ENCODE results near the gene DPF1.

DNA sequence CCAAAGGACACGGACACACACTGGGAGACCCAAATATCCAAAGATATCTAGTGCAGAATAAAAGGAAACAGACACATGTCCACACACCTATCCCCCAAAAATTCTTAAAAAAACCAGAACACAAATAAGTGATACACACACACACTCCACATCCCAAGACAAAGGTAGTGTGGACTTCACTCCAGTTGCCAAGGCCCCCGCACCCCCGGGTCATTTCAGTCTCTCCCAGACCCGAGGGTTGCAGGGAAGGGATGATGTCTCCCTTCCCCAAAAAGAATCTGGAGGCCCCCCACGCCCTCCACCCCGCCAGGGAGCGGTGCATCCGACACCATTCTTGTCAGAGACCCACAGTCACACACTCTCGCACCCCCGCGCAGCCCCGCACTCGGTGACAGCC lies 407 bp downstream of the DPF1 start:
- TF ChIP-seq, protein P1, sequence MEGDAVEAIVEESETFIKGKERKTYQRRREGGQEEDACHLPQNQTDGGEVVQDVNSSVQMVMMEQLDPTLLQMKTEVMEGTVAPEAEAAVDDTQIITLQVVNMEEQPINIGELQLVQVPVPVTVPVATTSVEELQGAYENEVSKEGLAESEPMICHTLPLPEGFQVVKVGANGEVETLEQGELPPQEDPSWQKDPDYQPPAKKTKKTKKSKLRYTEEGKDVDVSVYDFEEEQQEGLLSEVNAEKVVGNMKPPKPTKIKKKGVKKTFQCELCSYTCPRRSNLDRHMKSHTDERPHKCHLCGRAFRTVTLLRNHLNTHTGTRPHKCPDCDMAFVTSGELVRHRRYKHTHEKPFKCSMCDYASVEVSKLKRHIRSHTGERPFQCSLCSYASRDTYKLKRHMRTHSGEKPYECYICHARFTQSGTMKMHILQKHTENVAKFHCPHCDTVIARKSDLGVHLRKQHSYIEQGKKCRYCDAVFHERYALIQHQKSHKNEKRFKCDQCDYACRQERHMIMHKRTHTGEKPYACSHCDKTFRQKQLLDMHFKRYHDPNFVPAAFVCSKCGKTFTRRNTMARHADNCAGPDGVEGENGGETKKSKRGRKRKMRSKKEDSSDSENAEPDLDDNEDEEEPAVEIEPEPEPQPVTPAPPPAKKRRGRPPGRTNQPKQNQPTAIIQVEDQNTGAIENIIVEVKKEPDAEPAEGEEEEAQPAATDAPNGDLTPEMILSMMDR (conservative IDR thresholded peaks at IDR 0.05; ENCODE audit: low read length), result no peak
- no peak for TF ChIP-seq EZH2phosphoT487 (IDR thresholded peaks at IDR 0.05; ENCODE audit: borderline replicate concordance, low read depth, low read length)
